ENCODE measurements around the gene NUCB2. TPM values are rescaled to one million over a fixed set of nuclear protein-coding genes. Genes with fewer than 3 reads are reported as not detected.

NUCB2 gene
- total RNA-seq, 1 donor from 2014 or later, result 69.7 TPM

Other genes starting within 250 kb of the NUCB2 start
- 1,606 TPM for gene RPS13, start 199.1 kb upstream of the NUCB2 start, total RNA-seq
- gene PIK3C2A, start 68.8 kb upstream of the NUCB2 start, total RNA-seq, result 45.7 TPM
- gene NCR3LG1, start 75.1 kb downstream of the NUCB2 start, total RNA-seq, result 12.0 TPM
- 11.4 TPM for gene KCNJ11, start 111.9 kb downstream of the NUCB2 start, total RNA-seq
- 9.8 TPM for gene ABCC8, start 200.1 kb downstream of the NUCB2 start, total RNA-seq